Measurements from ENCODE around the gene ATP5ME.

The ATP5ME gene

GRCh38 chr4:633976-634598 is 40.0 kb downstream of the ATP5ME start:
- Histone ChIP-seq H3K27me3 (ENCODE audit: low read length) (no peaks in the 10 kb centered on the region), H3K9ac (ENCODE audit: low read length) (no peak overlapping the region), H2AFZ (ENCODE audit: low read depth, low read length, severe bottlenecking) (no peak overlapping the region), H3K4me2 (ENCODE audit: low read depth, low read length, poor library complexity, severe bottlenecking) (no peak overlapping the region), H3K79me2 (ENCODE audit: insufficient read depth, low read length) (no peaks in the 10 kb centered on the region), H3K9me2 (replicated peaks; ENCODE audit: insufficient read depth, low read length) (no peaks in the 10 kb centered on the region), H4K20me1 (ENCODE audit: low read depth, low read length) (no peaks in the 10 kb centered on the region), H3F3A (ENCODE audit: insufficient read depth) (no peaks in the 10 kb centered on the region), H3K4me3 (ENCODE audit: insufficient read depth, low read length, poor library complexity, severe bottlenecking) (no peak overlapping the region), H3K27ac (ENCODE audit: low read depth, low read length) (no peak overlapping the region), H3K9me3 (ENCODE audit: insufficient read depth, low read length) (no peaks in the 10 kb centered on the region), H3K36me3 (ENCODE audit: low read length) (no peaks in the 10 kb centered on the region)
- TF ChIP-seq EZH2phosphoT487 (conservative IDR thresholded peaks at IDR 0.05; ENCODE audit: low read length) = no peak
- no peak for TF ChIP-seq CTCF (IDR thresholded peaks at IDR 0.05; ENCODE audit: insufficient read depth, low read length, poor library complexity, severe bottlenecking)

GRCh38 chr4:633406-633805 is 40.7 kb downstream of the ATP5ME start:
- H3K9me3 ChIP-seq (ENCODE audit: insufficient read depth, low read length) = no peaks in the 10 kb centered on the region
- no peaks in the 10 kb centered on the region for H3K9me2 ChIP-seq (replicated peaks; ENCODE audit: insufficient read depth, low read length)
- H3K36me3 ChIP-seq (ENCODE audit: low read length) = no peaks in the 10 kb centered on the region
- H3K79me2 ChIP-seq (ENCODE audit: insufficient read depth, low read length) = no peaks in the 10 kb centered on the region
- TF ChIP-seq CTCF (IDR thresholded peaks at IDR 0.05; ENCODE audit: insufficient read depth, low read length, poor library complexity, severe bottlenecking) (no peak), EZH2phosphoT487 (conservative IDR thresholded peaks at IDR 0.05; ENCODE audit: low read length) (no peak)
- H3F3A ChIP-seq (ENCODE audit: insufficient read depth) = no peaks in the 10 kb centered on the region
- H2AFZ ChIP-seq (ENCODE audit: low read depth, low read length, severe bottlenecking) = no peak overlapping the region
- no peak overlapping the region for H3K4me3 ChIP-seq (ENCODE audit: insufficient read depth, low read length, poor library complexity, severe bottlenecking)
- no peaks in the 10 kb centered on the region for H3K27me3 ChIP-seq (ENCODE audit: low read length)
- H3K27ac ChIP-seq (ENCODE audit: low read depth, low read length) = no peak overlapping the region
- H3K4me2 ChIP-seq (ENCODE audit: low read depth, low read length, poor library complexity, severe bottlenecking) = no peak overlapping the region
- H3K9ac ChIP-seq (ENCODE audit: low read length) = no peak overlapping the region
- no peaks in the 10 kb centered on the region for H4K20me1 ChIP-seq (ENCODE audit: low read depth, low read length)

DNA sequence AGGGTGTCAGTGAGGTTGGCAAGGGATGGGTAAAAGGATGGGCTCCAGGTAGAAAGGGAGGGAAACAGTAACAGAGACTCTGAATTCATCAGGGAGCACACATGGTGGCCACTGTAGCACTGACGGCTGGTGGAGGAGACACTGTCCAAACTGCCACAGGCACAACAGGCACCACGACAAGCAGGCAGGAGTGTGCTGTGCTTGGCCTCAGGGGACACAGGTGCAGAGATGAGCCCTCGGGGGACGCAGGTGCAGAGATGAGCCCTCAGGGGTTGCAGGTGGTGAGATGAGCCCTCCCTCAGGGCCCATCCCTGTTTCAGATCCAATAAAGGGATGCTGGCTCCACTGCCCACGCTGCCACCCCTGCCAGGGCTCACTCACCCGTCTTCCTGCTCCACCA is 41.1 kb downstream of the ATP5ME start:
- Histone ChIP-seq H3K27me3 (ENCODE audit: low read length) (no peaks in the 10 kb centered on the region), H4K20me1 (ENCODE audit: low read depth, low read length) (no peaks in the 10 kb centered on the region), H3K9me2 (replicated peaks; ENCODE audit: insufficient read depth, low read length) (no peaks in the 10 kb centered on the region)

More for the DNA sequence above, 41.1 kb downstream of the ATP5ME start:
- Histone ChIP-seq H3K27ac (ENCODE audit: low read depth, low read length) (no peak overlapping the region), H3K4me2 (ENCODE audit: low read depth, low read length, poor library complexity, severe bottlenecking) (no peak overlapping the region), H3K9me3 (ENCODE audit: insufficient read depth, low read length) (no peaks in the 10 kb centered on the region), H3K79me2 (ENCODE audit: insufficient read depth, low read length) (no peaks in the 10 kb centered on the region), H3K9ac (ENCODE audit: low read length) (no peak overlapping the region), H2AFZ (ENCODE audit: low read depth, low read length, severe bottlenecking) (no peak overlapping the region), H3K36me3 (ENCODE audit: low read length) (no peaks in the 10 kb centered on the region), H3K4me3 (ENCODE audit: insufficient read depth, low read length, poor library complexity, severe bottlenecking) (no peak overlapping the region), H3F3A (ENCODE audit: insufficient read depth) (no peaks in the 10 kb centered on the region)
- TF ChIP-seq EZH2phosphoT487 (conservative IDR thresholded peaks at IDR 0.05; ENCODE audit: low read length) (no peak), CTCF (IDR thresholded peaks at IDR 0.05; ENCODE audit: insufficient read depth, low read length, poor library complexity, severe bottlenecking) (no peak)

All from SU-DHL-6 (cell line).